ENCODE measurements around the gene CCDC82.

GRCh38 chr11:96303064-96303463, 86.6 kb downstream of the CCDC82 start:
- TF ChIP-seq CTCF (IDR thresholded peaks at IDR 0.05), result no peak
- no peak for TF ChIP-seq POLR2A (IDR thresholded peaks at IDR 0.05)
